ENCODE measurements around the gene OSBP2.
A peak's percentile ranks its signal among the peaks of the same experiment; 100 is the strongest.
"Not testable (repeated sequence)": the region's sequence is repeated elsewhere in the genome, so short reads cannot be mapped to it uniquely, and the experiment has no call there.

The OSBP2 gene

DNA sequence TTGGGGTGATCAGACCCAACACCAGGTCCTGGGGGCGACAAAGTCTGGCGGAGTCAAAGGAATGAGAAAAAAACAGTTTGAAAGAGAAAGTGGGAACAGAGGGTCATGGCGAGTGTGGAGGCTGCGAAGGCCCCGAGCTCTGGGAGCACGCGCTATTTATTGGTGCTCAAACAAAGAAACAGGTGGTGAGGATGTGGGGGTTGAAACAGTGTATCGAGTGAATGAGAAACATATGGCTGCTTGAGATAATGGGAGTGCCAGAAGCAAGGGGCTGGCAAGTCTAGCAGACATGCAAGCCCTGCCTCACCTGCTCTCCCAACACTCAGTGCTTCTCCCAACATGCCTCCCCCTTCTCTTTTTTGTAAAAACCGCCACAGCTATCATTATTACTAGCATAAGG is 19.2 kb upstream of the OSBP2 start:
- DNase-seq (ENCODE audit: low read depth) = no peak
- TF ChIP-seq, protein P1, sequence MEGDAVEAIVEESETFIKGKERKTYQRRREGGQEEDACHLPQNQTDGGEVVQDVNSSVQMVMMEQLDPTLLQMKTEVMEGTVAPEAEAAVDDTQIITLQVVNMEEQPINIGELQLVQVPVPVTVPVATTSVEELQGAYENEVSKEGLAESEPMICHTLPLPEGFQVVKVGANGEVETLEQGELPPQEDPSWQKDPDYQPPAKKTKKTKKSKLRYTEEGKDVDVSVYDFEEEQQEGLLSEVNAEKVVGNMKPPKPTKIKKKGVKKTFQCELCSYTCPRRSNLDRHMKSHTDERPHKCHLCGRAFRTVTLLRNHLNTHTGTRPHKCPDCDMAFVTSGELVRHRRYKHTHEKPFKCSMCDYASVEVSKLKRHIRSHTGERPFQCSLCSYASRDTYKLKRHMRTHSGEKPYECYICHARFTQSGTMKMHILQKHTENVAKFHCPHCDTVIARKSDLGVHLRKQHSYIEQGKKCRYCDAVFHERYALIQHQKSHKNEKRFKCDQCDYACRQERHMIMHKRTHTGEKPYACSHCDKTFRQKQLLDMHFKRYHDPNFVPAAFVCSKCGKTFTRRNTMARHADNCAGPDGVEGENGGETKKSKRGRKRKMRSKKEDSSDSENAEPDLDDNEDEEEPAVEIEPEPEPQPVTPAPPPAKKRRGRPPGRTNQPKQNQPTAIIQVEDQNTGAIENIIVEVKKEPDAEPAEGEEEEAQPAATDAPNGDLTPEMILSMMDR (IDR thresholded peaks at IDR 0.05; ENCODE audit: insufficient read depth, low read depth, low read length, missing control alignments) = no peak
- H3K4me3 ChIP-seq (ENCODE audit: low read length) = no peak overlapping the region

DNA sequence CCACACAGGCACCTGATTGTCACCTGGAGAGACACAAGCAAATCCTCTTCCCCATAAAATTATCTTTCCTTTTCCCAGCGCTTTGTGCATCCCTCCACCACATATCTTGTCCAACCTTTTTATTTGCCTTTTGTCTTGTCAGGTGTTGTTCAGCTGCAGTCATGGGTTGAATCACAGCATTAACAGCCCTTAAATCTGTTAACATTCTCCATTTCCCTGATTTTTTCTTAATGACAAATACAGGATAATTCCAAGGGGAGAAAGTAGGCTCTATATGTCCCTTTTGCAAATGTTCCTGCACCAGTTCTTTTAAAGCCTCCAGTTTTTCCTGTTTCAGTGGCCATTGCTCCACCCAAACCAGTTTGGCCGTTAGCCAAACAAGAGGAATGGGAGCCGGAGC is 18.1 kb upstream of the OSBP2 start:
- peak; percentile 11 for DNase-seq (ENCODE audit: low read depth)
- H3K4me3 ChIP-seq (ENCODE audit: low read length) = not testable (repeated sequence)

DNA sequence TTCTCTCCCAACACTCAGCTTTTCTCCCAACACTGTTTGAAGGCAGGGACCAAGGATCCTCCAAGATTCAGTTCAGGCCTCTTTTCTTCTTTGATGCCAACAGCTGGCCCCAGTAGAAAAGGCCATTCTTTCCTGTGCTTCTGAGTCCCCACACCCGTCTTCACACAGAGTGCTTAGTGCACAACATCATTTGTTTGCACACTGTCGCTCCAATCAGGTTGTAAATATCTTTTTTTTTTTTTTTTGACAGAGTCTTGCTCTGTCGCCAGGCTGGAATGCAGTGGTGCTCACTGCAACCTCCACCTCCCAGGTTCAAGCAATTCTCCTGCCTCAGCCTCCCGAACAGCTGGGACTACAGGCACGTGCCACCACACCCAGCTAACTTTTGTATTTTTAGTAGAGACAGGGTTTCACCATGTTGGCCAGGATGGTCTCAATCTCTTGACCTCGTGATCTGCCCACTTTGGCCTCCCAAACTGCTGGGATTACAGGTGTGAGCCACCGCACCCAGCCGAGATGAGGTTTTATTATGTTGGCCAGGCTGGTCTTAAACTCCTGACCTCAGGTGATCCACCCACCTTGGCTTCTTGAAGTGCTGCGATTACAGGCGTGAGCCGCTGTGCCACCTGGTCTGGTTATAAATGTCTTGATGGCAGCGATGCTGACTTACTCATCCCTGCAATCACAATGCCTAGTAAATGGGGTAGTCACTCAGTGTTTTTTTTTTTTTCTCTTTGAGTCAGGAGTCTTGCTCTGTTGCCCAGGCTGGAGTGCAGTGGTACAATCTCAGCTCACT is 14.6 kb upstream of the OSBP2 start:
- not testable (repeated sequence) for DNase-seq (ENCODE audit: low read depth); H3K4me3 ChIP-seq (ENCODE audit: low read length)

DNA sequence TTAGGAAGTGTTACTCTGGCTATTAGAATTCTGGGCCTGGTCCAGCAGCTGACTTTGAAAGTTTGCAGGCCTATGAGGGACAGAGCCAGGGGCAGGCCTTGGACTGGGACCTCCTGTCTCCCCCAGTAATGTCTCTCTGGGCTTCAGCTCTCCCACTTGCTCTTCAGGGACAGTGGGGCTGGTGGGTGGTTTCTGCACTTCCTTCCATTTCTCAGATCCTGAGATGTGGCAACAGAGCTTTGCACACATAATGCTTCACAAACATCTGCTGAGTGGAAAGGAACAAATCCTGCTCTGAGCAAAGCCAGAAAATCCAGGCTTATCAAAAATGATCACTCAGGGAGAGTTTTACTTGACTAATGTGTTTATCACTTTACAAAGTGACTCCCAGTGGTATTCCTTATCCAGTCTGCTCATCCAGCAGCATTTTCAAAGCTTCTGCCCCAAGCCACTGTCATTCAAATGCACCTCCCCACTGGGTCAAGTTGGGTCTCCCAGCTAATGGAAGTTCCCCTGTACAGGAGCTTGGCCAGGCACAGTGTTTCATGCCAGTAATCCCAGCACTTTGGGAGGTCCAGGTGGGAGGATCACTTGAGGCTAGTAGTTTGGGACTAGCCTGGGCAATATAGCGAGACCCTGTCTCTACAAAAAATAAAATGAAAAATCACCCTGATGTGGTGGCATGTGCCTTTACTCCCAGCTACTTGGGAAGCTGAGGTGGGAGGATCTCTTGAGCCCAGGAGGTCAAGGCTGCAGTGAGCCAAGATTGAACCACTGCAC is 13.5 kb upstream of the OSBP2 start:
- no peak for DNase-seq (ENCODE audit: low read depth)
- no peak overlapping the region for H3K4me3 ChIP-seq (ENCODE audit: low read length)
- TF ChIP-seq, protein P1 (IDR thresholded peaks at IDR 0.05; ENCODE audit: insufficient read depth, low read depth, low read length, missing control alignments) = no peak

DNA sequence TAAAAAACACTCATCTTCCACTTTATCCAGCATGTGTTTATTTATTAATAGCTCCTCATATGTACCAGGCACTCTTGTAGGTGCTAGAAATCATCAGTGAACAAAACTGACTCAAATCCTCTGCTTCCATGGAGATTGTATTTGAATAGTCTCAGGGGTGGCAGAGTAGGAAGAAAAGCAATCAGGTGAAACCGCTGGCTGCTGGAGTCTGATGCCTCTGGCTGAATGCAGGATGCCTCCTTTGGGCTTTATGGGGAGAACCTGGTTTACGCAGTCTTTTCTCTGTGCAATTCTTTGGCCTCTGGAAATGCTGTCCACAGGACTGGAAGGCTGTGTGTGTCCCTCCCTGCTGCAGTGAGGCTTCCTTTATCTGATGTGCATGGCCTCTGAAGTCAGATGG is 12.8 kb upstream of the OSBP2 start:
- DNase-seq (ENCODE audit: low read depth) = no peak
- TF ChIP-seq, protein P1 (IDR thresholded peaks at IDR 0.05; ENCODE audit: insufficient read depth, low read depth, low read length, missing control alignments) = no peak
- H3K4me3 ChIP-seq (ENCODE audit: low read length) = no peak overlapping the region

DNA sequence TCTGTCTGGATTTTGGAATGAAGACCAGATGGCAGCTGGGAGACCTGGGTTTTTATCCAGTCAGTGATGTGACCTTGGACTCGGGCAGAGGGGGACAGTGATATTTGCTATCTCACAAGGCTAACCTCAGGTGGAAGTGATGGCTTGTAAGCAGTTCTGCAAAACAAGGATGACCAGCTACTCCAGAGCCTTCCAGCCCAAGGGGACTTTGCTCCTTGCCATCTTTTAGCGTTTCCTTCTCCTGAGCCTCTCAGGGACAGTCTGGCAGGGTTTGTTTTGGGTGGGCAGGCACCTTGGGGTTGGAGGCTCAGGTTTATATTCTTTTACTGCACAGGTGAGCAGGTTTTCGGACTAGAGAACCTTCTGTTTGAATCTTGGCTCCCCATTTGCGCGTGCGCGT is 9.5 kb upstream of the OSBP2 start:
- TF ChIP-seq, protein P1 (IDR thresholded peaks at IDR 0.05; ENCODE audit: insufficient read depth, low read depth, low read length, missing control alignments) = no peak
- H3K4me3 ChIP-seq (ENCODE audit: low read length) = no peak overlapping the region
- no peak for DNase-seq (ENCODE audit: low read depth)

DNA sequence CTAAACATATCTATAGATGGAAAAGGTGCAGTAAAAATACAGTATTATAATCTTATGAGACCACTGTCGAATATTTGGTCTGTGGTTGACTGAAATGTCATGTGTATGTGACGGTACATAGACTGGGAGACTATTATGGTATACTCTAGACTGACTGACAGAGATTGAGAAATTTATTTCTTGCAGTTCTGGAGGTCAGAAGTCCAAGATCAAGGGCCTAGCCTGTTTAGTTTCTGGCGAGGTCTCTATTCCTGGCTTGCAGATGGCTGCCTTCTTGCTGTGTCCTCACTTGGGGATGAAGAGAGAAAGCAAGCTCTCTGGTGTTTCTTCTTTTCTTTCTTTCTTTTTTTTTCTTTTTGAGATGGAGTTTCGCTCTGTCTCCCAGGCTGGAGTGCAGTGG is 7.3 kb upstream of the OSBP2 start:
- TF ChIP-seq, protein P1 (IDR thresholded peaks at IDR 0.05; ENCODE audit: insufficient read depth, low read depth, low read length, missing control alignments) = no peak
- no peak for DNase-seq (ENCODE audit: low read depth)
- H3K4me3 ChIP-seq (ENCODE audit: low read length) = no peak overlapping the region

DNA sequence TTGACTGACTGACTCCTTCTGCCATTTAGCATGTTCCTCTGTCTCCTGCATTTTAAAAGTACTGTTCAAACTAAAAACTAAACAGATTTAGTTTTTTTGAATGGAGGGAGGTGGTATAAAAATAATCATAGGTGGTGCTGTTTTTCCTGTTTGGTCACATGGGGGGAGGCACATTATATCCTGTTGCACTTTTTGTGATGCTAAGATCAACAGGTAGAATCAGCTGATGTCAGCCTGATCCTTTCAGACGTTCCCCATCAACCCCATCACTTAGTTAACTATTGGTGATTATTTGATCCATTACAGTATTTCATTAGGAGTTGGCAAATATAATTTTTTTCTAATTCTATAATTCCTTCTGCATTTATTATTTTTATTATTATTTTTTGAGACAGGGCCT is 5.1 kb upstream of the OSBP2 start:
- TF ChIP-seq, protein P1 (IDR thresholded peaks at IDR 0.05; ENCODE audit: insufficient read depth, low read depth, low read length, missing control alignments) = no peak
- no peak overlapping the region for H3K4me3 ChIP-seq (ENCODE audit: low read length)
- DNase-seq (ENCODE audit: low read depth) = no peak
